HCT116 (cell line): ENCODE data around the gene NKX1-1. TPM values are rescaled to one million over a fixed set of nuclear protein-coding genes. Genes with fewer than 3 reads are reported as not detected.

ENCODE experiments used
- ATAC-seq: fragments of 200-7000 bp; cut with Tn5 transposase; 2 replicates; pipeline ENCODE4 v1.9.1; 2020; ENCODE audit warnings: mild to moderate bottlenecking, moderate library complexity
- BruUV-seq: library from RNA; stranded (reverse); fragments of 400-500 nt; replicated peaks from 2 replicates; lab custom pipeline; 2021; lab: Mats Ljungman, UMichigan
- CTCF ChIA-PET: fragments of 300-600 bp; sonication (Branson Sonifier 250); formaldehyde crosslinking; loops from one replicate; lab custom pipeline; 2021; ENCODE audit warnings: antibody characterized with exemption; lab: Charles Lee
- POLR2A ChIA-PET: fragments of 300-600, 350-600 bp; sonication (Branson Sonifier 250); formaldehyde crosslinking; loops from one replicate; lab custom pipeline; 2021; ENCODE audit warnings: antibody characterized with exemption; lab: Charles Lee
- RAD21 ChIA-PET, 2 experiments: fragments of 300-600 bp; sonication (Branson Sonifier 250); formaldehyde crosslinking; loops; one replicate each; lab custom pipeline; 2023; ENCODE audit warnings: low total read pairs in 2 of 2; ENCODE audit not compliant: uncharacterized antibody in 2 of 2, unreplicated experiment in 2 of 2, low non-redundant PET in 1 of 2; lab: Charles Lee
- DNase-seq: peaks from one replicate; pipeline ENCODE4 v3.0.0-alpha.2; 2010; ENCODE audit warnings: low read depth, low spot score
- H2AFZ ChIP-seq: fragments of 200-600 bp; shearing (Covaris generic), sonication (generic); 2 replicates; pipeline ENCODE4 v1.6.1; 2017; ENCODE audit warnings: low read depth, mixed run types, mixed read lengths, antibody characterized with exemption, low read length; ENCODE audit not compliant: poor library complexity, severe bottlenecking
- H3K27ac ChIP-seq: 2 replicates; pipeline ENCODE4 v1.5.1; 2012; ENCODE audit warnings: low read depth, low read length
- H3K27me3 ChIP-seq: fragments of 200-600 bp; sonication (generic); 2 replicates; pipeline ENCODE4 v1.6.1; 2016; ENCODE audit warnings: mixed run types, low read length, mixed read lengths; ENCODE audit not compliant: insufficient read depth
- H3K36me3 ChIP-seq, 2 experiments: fragments of 200-500 bp in 1 of 2; fragments of 200-600 bp in 1 of 2; sonication (Bioruptor generic) in 1 of 2; sonication (generic) in 1 of 2; 2 replicates each; pipeline versions ENCODE4 v1.5.1 to v1.6.1; 2014 to 2016; ENCODE audit warnings: low read length in 2 of 2, inconsistent platforms in 1 of 2, mixed read lengths in 1 of 2, mixed run types in 1 of 2; ENCODE audit not compliant: insufficient read depth in 2 of 2, control insufficient read depth in 1 of 2
- H3K4me1 ChIP-seq, 2 experiments: fragments of 200-600 bp in 1 of 2; sonication (generic) in 1 of 2; 2 replicates each; pipeline versions ENCODE4 v1.5.1 to v1.6.1; 2012 to 2017; ENCODE audit warnings: low read length in 2 of 2, inconsistent platforms in 1 of 2, mild to moderate bottlenecking in 1 of 2, mixed read lengths in 1 of 2, mixed run types in 1 of 2, moderate library complexity in 1 of 2; ENCODE audit not compliant: insufficient read depth in 2 of 2, control insufficient read depth in 1 of 2
- H3K4me2 ChIP-seq: fragments of 200-600 bp; sonication (generic); 2 replicates; pipeline ENCODE4 v1.6.1; 2017; ENCODE audit warnings: mixed run types, low read length, mixed read lengths
- H3K4me3 ChIP-seq, 2 experiments: fragments of 200-600 bp in 1 of 2; sonication (generic) in 1 of 2; replicated peaks in 1 of 2; 2 replicates each; pipeline ENCODE4 v1.5.1; 2011 to 2016; ENCODE audit warnings: low read length in 2 of 2, control low read depth in 1 of 2, low read depth in 1 of 2, mild to moderate bottlenecking in 1 of 2, mixed read lengths in 1 of 2, mixed run types in 1 of 2
- H3K79me2 ChIP-seq: fragments of 200-600 bp; sonication (generic); 2 replicates; pipeline ENCODE4 v1.6.1; 2017; ENCODE audit warnings: mild to moderate bottlenecking, mixed run types, low read length, moderate library complexity, mixed read lengths; ENCODE audit not compliant: insufficient read depth
- H3K9ac ChIP-seq: fragments of 200-600 bp; sonication (generic); 2 replicates; pipeline ENCODE4 v1.6.1; 2016; ENCODE audit warnings: low read length, mixed read lengths
- H3K9me2 ChIP-seq: fragments of 200-600 bp; sonication (generic), shearing (Covaris generic); 2 replicates; pipeline ENCODE4 v1.6.1; 2017; ENCODE audit warnings: mixed run types, mild to moderate bottlenecking, moderate library complexity; ENCODE audit not compliant: insufficient read depth
- H3K9me3 ChIP-seq, 2 experiments: fragments of 200-500 bp in 1 of 2; fragments of 200-600 bp in 1 of 2; sonication (Bioruptor generic) in 1 of 2; sonication (generic) in 1 of 2; 2 replicates each; pipeline ENCODE4 v1.6.1; 2014 to 2017; ENCODE audit warnings: low read length in 2 of 2, mixed read lengths in 2 of 2, inconsistent platforms in 1 of 2, low read depth in 1 of 2, mild to moderate bottlenecking in 1 of 2, mixed run types in 1 of 2, moderate library complexity in 1 of 2; ENCODE audit not compliant: control insufficient read depth in 1 of 2, insufficient read depth in 1 of 2
- H4K20me1 ChIP-seq: fragments of 200-600 bp; sonication (generic), shearing (Covaris generic); 2 replicates; pipeline ENCODE4 v1.6.1; 2017; ENCODE audit warnings: mixed run types, mild to moderate bottlenecking, moderate library complexity; ENCODE audit not compliant: insufficient read depth
- CEBPB ChIP-seq: IDR thresholded peaks from 2 replicates; pipeline ENCODE4 v1.6.1; 2012; ENCODE audit warnings: low read depth
- CTCF ChIP-seq, 3 experiments: fragments of 200-600 bp in 1 of 3; sonication (generic) in 1 of 3; IDR thresholded peaks in 2 of 3; conservative IDR thresholded peaks in 1 of 3; 2 replicates each; pipeline ENCODE4 v1.5.1; 2012 to 2017; ENCODE audit warnings: low read depth in 2 of 3, low read length in 2 of 3, antibody characterized with exemption in 1 of 3, borderline replicate concordance in 1 of 3, control low read depth in 1 of 3, mild to moderate bottlenecking in 1 of 3, mixed read lengths in 1 of 3, mixed run types in 1 of 3, moderate library complexity in 1 of 3; ENCODE audit not compliant: insufficient read depth in 1 of 3
- FOSL1 ChIP-seq: IDR thresholded peaks from 2 replicates; pipeline ENCODE4 v1.6.1; 2012; ENCODE audit warnings: low read depth
- POLR2A ChIP-seq: IDR thresholded peaks from 2 replicates; pipeline ENCODE4 v1.7.0; 2011; ENCODE audit warnings: borderline replicate concordance; ENCODE audit not compliant: insufficient read depth, insufficient read length; ENCODE audit errors: extremely low read depth
- REST ChIP-seq: IDR thresholded peaks from 2 replicates; pipeline ENCODE4 v1.6.1; 2012; ENCODE audit warnings: low read depth
- SIN3A ChIP-seq: IDR thresholded peaks from 2 replicates; pipeline ENCODE4 v1.6.1; 2012; ENCODE audit warnings: low read depth
- SP1 ChIP-seq: IDR thresholded peaks from 2 replicates; pipeline ENCODE4 v1.6.1; 2012; ENCODE audit warnings: low read depth
- SRF ChIP-seq: IDR thresholded peaks from 2 replicates; pipeline ENCODE4 v1.6.1; 2012; ENCODE audit warnings: low read depth
- YY1 ChIP-seq: IDR thresholded peaks from 2 replicates; pipeline ENCODE4 v1.6.1; 2011; ENCODE audit warnings: low read length, low read depth, moderate library complexity, mild to moderate bottlenecking; ENCODE audit not compliant: insufficient replicate concordance; ENCODE audit errors: extremely low read depth
- ZBTB33 ChIP-seq: IDR thresholded peaks from 2 replicates; pipeline ENCODE4 v1.6.1; 2011; ENCODE audit warnings: mild to moderate bottlenecking, low read length, moderate library complexity; ENCODE audit not compliant: insufficient replicate concordance; ENCODE audit errors: extremely low read depth
- ZFX ChIP-seq: fragments of 450-650 bp; IDR thresholded peaks from 2 replicates; pipeline ENCODE4 v1.6.1; 2017
- ZNF274 ChIP-seq: fragments of 200-500 bp; sonication (Bioruptor generic); IDR thresholded peaks from 2 replicates; pipeline ENCODE4 v1.6.1; 2014; ENCODE audit warnings: mild to moderate bottlenecking, low read depth, low read length, inconsistent platforms
- intact Hi-C: fragments of 100-400 bp; cut with micrococcal nuclease; formaldehyde crosslinking; loops from 2 replicates; pipeline ENCODE4 v1.10.0; 2022
- total RNA-seq: library from RNA; stranded (reverse); gene quantifications from one replicate; pipeline ENCODE4 v1.2.1, GENCODE V29; 2021; ENCODE audit not compliant: unreplicated experiment

Gene NKX1-1
- total RNA-seq, 1 experiment from 2014 or later, result not detected

GRCh38 chr4:1427010-1427409, 20.8 kb upstream of the NKX1-1 start:
- Histone ChIP-seq H3K9ac (no peak overlapping the region), H3K27ac (no peak overlapping the region), H3K36me3 (no peaks in the 10 kb centered on the region), H3K79me2 (no peaks in the 10 kb centered on the region), H3K4me3 (no peak overlapping the region), H2AFZ (no peak overlapping the region), H3K9me3 (no peaks in the 10 kb centered on the region), H4K20me1 (no peaks in the 10 kb centered on the region), H3K4me2 (no peak overlapping the region), H3K9me2 (no peaks in the 10 kb centered on the region), H3K27me3 (peaks cover 37% of the 10 kb centered on the region), H3K4me1 (no peaks in the 10 kb centered on the region)
- DNase-seq (no peak), ATAC-seq (no peak)
- ChIA-PET POLR2A (no interaction called here), RAD21 (no interaction called here), CTCF (no interaction called here)
- no peak for TF ChIP-seq CTCF (IDR thresholded peaks at IDR 0.05 in 2 of 3, conservative IDR thresholded peaks at IDR 0.05 in 1 of 3; ENCODE audit: borderline replicate concordance in 1 of 3, insufficient read depth in 1 of 3, low read depth in 2 of 3, low read length in 2 of 3)
- TF ChIP-seq ZNF274, result no peak
- no peak for TF ChIP-seq POLR2A
- TF ChIP-seq SP1, result no peak
- TF ChIP-seq FOSL1, result no peak
- TF ChIP-seq YY1, result no peak
- TF ChIP-seq SRF, result no peak
- TF ChIP-seq ZFX, result no peak
- no peak for TF ChIP-seq CEBPB
- TF ChIP-seq REST, result no peak
- TF ChIP-seq ZBTB33, result no peak
- no peak for TF ChIP-seq SIN3A
- intact Hi-C loops, result no loop called here
- BruUV-seq, result no TSS peak
